HG03280 (cell line): ENCODE data around the gene MEMO1.
A peak's percentile ranks its signal among the peaks of the same experiment; 100 is the strongest.
"Not testable (repeated sequence)": the region's sequence is repeated elsewhere in the genome, so short reads cannot be mapped to it uniquely, and the experiment has no call there.

Experiments
- ATAC-seq: cut with Tn5 transposase; IDR thresholded peaks from one replicate; pipeline ENCODE4 v1.9.1; 2021; ENCODE audit warnings: mild to moderate bottlenecking, moderate library complexity; ENCODE audit not compliant: unreplicated experiment

Gene MEMO1

DNA sequence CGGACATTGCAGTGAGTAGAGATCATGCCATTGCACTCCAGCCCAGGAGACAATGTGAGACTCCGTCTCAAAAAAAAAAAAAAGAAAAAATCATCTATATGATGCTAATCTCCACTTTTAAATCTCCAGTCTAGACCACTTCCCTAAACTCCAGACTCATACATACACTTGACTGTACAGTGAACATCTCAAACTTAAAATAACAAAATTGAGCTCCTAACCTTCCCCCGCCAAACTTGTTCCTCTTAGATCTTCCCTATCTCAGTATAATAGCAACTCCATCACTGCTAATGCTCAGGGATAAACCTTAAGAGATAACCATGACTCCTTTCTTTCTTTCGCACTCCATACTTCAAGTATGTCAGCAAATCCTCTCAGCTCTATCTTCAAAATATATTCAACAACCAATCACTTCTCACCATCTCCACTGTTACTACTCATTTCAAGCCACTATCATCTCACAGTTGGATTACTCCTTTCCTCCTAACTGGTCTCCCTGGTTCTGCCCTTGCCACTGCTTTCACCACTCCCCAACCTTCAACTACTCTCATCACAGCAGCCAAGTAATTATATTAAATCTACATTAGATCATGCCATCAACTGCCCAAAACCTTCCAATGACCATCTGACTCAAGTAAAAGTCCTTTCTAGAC lies 12.0 kb downstream of the MEMO1 start:
- no peak for ATAC-seq

DNA sequence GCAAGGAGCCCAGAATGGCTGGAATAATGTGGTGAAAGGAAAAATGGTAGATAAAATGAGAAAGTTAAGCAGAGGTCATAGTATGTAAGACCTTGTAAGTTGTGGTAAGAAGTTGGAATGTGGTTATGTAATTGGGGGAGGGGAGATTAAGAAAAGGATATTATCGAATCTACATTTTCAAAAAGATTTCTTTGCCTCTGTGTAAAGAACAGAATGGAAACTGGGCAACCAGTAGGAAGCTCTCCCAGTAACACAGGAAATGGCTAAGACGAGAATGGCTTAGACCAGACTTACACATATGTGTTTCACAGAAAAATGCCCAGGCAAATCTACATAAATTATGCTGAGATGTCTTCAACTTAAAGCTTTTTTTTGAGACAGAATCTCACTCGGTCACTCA lies 13.2 kb downstream of the MEMO1 start:
- ATAC-seq, result no peak

DNA sequence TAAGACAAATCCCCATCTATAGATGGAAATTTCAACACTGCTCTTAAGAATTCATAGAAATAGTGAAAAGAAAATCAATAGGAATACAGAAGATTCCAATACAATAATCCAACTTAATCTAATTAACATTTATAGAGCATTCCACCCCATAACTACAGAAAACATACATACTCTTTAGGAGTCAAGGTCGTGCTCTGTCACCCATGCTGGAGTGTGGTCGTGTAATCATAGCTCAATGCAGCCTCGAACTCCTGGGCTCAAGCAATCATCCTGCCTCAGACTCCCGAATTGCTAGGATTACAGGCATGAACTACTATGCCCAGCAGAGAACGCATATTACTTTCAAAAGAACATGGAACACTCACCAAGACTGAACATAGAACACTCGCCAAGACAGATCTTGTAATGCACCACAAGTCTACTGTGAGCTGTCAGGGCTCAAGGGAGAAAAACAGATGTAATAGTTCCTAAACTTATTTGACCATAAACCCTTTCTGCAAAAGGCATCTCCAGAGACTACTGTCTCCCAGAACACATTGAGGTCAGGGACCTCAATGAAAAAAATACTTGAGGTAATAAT lies 14.1 kb downstream of the MEMO1 start:
- ATAC-seq, result no peak

DNA sequence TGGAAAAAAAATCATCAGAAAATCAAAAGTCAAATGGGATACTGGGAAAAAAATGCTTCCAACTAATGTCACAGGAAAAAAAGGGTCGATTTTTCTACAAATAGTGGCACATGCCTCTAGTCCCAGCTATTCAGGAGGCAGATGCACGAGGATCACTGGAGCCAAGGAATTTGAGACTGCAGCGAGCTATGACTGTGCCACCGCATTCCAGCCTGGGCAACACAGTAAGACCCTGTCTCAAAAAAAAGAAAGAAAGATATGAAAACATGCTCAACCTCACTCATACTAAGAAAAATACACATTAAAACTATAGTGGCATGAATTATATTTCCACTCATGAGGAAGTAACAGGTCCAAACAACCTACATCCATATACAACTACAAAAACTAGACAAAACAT lies 17.9 kb downstream of the MEMO1 start:
- no peak for ATAC-seq

DNA sequence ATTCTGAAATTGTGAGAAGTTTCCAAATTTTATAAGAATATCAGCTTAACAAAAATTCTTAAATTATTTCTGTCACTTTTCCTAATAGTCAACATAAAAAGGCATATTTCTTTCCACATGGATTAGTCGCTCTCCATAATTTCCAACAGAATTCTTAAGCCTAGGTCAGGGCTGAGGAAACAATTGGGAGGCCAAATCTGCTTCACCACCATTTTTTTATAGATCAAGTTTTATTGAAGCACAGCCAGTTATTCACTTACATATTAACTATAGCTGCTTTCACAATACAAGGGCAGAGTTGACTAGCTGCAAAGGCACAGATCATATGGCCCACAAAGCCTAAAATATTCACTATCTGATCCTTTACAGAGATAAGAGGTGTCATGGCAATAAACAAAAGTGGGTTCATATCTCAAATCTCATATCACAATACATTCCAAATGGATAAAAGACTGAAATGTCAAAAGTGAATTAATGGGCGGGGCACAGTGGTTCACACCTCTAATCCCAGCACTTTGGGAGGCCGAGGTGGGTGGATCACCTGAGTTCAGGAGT lies 18.7 kb downstream of the MEMO1 start:
- ATAC-seq, result no peak

DNA sequence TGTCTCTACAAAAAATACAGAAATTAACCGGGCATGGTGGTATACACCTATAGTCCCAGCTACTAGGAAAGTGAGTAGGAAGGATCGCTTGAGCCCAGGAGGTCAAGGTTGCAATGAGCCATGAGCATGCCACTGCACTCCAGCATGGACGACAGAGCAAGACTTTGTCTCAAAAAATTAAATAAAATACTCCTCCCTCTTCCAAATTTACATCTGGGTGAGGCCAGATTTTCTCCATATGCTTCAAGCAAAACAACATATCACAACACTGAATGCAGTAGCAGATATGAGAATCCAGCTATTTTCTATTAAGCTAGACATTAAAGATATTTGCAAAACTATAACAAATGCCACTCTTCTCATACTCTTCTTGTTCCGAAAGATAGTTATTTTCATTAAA lies 20.9 kb downstream of the MEMO1 start:
- no peak for ATAC-seq

DNA sequence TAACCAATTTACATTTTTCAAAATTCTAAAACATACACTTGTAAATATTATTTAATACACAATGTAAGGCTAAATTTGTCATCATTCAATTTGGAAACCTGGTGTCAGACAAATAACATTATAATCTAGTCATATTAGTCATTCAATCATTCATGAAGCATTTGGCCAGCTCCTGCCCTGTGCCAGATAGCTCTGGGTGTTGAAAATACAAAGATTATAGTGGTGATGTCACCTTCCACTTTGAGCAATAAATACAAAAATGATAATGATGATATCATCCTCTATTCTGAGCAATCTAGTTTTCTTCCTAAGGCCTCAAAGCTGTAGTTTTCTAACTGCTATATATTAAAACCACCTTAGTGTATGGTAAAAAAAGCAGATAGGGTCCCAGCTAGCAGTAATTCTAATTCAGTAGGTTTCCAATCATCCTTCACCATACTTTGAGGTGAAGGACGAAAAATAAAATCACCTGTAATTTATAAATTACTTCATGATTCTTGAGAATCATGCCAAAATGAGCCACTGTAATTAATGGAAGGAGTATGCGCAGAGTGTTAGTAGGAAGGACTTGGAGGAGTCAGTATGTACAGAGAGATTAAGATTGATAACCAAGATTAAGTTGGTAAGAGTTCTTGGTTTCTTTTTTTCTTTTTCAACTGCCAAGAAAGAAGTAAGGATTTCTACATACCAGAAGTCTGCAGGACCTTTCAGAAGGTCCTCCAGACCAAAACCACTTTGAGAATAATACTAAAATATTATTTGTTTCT lies 23.2 kb downstream of the MEMO1 start:
- ATAC-seq, result no peak

DNA sequence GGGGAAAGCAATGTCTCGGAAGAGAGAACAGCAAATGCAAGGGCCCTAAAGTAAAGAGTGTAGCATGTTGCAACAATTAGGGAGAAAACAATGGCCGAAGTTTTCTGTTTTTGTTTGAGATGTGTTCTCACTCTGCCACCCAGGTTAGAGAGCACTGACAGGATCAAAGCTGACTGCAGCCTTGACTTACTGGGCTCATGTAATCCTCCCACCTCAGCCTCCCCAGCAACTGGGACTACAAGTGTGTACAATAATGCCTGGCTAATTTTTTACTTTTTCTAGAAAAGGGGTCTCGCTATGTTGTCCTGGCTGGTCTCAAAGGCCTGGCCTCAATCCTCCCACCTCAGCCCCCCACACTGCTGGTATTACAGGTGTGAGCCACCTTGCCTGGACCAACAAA lies 23.9 kb downstream of the MEMO1 start:
- no peak for ATAC-seq

DNA sequence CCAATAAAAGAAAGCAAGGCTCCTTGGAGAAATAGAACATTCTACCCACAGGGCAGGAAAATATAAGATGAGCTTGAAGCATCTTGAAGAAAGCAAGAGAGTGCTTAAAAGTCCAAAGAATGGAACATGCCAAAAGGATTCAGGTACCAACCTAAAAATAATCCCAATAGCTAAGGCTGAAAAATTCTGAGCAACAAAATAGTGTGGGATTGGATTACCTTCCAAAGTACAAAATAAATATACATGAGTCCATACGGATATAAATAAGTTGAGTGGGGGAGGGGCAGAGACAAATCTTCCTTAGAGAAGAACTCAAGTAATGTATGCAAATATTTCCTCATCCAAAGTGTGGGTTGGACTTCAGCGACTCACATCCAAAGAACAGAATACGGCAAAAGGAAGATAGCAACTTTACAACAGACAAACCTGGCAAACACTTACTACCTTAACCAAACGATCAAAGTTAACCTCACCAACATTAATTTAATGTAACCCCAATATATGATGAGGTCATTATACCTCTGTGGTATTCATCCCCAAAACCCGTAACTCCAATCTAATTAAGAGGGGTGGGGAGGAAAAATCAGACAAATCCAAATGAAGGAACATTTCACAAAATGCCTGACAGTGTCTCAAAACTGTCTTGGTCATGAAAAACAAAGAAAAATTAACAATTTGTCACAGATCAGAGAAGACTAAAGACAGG lies 26.9 kb downstream of the MEMO1 start:
- ATAC-seq, result no peak

DNA sequence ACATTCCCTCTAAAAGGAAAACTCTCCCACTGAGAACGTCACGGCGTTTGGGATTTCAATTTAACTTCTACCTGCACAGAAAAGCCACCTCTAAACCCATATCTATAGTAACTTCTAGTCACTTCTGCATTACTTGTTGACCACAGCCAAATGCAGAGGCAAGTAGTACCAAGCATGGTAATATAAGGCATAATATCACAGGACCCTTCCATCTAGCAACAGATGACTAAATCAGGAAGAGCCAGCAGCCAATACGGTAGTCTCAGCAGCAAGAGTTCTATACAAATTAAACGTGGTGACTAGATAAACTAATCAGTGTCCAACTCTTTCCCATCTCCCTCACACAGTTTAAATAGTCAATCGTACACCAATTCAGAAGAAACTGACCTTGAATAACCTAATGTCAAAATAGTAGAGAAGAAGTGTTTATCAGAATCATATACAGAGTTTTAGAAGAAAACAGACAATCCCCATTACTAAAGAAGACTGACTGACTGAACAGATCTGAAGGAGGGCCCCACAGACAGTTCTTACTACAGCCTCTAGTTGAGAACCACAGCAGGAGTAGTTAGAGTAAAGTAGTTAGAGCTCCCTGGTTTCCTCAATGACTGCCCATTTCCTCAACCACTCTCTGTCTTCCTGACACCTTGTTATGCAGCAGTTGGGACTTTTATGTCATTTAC lies 30.0 kb downstream of the MEMO1 start:
- ATAC-seq, result peak; percentile 98

DNA sequence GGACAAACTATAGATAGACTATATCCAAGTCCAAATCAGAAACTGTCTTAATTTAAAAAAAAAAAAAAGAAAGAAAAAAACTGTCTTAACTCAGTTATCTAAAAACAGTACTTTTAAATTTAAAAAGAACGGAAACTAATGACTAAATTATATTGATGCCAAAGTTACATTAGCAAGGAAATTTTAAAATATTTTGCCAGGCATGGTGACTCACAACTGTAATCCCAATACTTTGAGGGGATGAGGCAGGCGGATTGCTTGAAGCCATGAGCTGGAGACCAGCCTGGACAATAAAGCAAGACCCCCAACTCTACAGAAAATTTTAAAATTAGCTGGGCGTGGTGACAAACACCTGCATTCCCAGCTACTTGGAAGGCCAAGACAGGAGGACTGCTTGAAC lies 30.9 kb downstream of the MEMO1 start:
- no peak for ATAC-seq

DNA sequence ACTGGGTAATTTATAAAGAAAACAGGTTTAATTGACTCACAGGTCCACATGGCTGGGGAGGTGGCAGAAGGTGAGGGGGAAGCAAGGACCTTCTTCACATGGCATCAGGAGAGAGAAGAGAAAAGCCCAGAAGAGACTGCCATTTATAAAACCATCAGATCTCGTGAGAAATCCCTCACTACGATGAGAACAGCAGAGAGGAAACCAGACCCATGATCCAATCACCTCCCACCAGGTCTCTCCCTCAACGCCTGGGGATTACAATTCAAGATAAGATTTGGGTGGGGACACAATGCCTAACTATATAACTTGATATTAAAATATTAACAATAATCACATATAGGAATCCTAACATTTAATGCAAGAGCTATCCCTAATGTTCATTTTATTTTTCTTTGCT lies 31.8 kb downstream of the MEMO1 start:
- no peak for ATAC-seq

DNA sequence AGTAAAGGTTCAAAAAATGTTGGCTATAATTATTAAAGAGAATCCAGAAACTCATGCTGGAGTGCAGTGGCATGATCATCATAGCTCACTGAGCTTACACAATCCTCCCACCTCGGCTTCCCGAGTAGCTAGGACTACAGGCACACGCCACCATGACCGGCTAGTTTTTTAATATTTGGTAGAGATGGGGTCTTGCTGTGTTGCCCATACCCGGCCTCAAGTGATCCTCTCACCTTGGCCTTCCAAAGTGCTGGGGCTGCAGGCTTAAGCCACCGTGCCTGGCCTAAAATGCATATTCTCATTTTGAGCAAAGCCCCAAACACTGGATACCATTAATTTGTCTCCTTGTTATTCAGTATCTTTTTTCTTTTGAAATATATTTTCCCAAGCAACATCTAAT lies 32.4 kb downstream of the MEMO1 start:
- no peak for ATAC-seq

DNA sequence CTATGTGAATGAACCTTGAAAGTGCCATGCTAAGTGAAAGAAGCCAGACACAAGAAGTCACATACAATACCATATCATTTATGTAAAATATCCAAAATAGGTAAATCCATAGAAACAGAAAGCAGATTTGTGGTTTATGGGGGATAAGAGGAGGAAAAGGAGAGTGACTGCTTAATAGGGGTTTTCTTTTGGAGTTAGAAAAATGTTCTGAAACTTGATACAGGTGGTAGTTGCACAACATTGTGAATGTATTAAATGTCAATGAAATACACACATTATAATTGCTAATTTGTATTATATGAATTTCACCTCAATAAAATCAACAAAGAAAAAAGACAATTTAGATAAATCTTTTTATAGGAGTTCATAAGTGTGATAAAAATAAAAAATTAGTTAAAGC lies 37.1 kb downstream of the MEMO1 start:
- no peak for ATAC-seq

DNA sequence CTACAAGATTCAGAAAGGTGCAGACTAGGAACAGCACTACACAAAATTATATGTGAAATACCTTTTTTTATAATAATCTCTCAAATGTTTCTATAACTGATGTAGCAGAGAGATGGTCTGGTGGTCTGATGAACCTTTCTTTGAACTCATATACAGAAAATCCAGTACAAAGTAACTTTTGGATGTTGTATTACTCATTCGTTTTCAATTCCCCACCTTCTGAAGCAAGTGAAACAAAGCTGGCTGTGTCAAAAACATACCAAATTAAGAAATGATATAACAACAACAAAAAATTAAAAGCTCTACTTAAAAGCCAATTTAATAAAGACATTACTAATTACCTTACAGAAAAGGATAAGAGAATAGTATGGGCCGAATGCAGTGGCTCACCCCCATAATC lies 38.7 kb downstream of the MEMO1 start:
- ATAC-seq, result no peak

DNA sequence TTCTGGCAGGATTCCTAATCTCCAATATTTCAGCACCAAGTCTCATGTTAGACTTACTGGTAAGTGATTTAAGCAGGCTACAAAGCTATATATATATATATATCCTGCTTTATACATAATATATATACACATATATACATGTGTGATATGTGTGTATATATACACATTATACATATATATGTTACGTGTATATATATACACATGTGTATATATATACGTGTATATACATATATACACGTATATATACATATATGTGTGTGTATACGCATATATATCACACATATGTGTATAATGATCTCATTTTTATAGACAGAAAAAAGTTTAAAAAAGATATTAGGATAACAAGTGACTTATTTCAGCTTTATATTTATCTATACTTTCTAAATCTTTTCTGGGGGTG lies 41.6 kb downstream of the MEMO1 start:
- no peak for ATAC-seq

DNA sequence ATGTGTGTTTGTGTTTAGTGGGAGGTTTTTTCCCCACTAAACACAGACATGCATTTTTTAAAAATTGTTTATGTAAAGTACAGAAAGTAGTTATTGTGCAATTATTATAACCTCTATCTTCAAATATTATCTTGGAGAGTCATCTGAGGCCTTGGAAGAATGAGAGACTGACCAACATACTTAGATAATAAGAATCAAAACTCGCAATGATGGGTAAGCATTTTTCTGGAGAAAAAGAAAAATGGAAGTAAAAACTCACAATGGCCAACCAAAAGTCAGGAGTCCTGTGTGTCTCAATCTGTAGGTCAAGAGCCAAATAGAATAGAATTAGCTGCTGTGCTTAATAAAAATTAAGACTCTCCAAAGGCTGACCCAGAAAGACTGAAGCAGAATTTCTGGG lies 43.0 kb downstream of the MEMO1 start:
- ATAC-seq, result no peak

DNA sequence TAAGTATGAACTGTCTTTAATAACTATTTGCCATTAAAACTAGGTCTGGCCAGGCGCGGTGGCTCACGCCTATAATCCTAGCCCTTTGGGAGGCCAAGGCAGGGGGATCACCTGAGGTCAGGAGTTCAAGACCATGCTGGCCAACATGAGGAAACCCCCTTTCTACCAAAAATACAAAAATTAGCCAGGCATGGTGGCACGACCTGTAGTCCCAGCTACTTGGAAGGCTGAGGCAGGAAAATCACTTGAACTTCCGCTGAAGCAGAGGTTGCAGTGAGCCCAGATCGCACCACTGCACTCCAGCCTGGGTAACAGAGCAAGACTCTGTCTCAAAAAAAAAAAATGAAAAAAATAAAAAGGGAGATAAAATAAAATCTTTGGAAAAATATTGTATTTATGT lies 44.4 kb downstream of the MEMO1 start:
- ATAC-seq, result not testable (repeated sequence)

DNA sequence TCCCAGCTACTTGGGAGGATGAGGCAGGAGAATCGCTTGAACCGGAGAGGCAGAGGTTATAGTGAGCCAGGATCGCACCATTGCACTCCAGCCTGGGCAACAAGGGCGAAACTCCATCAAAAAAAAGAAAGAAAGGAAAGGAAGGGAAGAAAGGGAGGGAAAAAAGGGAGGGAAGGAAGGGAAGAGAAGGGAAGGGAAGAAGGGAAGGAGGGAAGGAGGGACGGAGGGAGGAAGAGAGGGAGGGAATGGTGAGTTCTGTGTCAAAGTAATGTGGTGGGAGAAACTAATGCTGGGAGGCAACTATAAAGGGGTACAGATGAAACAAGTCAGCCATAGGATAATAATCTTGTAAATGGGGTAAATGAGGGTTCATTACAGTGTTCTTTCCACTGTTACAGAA lies 45.7 kb downstream of the MEMO1 start:
- no peak for ATAC-seq

DNA sequence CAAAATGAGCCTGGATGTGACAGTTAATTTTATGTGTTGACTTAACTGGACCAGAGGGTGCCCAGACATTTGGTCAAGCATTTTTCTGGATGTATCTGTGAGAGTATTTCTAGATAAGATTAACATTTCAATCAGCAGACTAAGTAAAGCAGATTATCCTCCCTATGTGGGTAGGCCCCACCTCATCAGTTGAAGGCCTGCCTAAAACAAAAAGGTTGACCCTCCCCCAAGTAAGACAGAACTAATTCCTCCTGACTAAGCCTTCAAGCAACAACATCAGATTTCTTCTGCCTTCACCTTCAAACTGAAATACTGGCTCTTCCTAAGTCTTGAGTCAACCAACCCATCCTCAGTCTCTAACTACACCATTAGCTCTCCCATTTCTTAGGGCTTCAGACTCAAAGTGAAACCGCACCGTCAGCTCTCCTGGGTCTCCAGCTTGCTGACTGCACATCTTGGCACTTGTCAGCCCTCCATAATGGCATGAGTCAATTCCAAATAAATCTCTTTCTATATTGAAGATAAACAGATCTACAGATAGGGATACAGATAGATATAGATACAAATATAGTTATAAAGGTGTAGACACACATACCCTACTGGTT lies 47.9 kb downstream of the MEMO1 start:
- no peak for ATAC-seq
